GM04503 (cell line): ENCODE results near the gene CSTF3.
"Not testable (repeated sequence)": the region's sequence is repeated elsewhere in the genome, so short reads cannot be mapped to it uniquely, and the experiment has no call there.

Experiments
- DNase-seq: peaks from one replicate; pipeline ENCODE4 v3.0.0-alpha.2; 2012; ENCODE audit warnings: low read depth

Gene CSTF3

DNA sequence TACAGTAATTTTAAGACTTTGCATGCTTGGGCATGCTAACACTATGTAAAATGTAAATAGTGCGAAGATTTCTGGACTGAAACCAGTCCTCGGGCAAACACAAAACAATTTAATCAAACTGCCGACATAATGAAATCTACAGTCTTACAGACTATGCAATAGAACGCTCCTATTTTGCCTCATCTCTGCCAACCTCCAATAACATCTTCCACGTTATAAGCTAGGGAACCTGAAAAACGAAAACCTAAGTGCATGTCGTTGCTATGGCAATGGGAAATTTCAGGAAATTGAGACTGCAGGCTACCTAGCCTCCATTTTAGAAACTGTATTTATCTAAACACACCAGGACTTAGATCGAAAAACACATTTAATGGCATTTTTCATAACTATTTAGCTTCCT lies 1.1 kb downstream of the CSTF3 start:
- DNase-seq, result no peak

GRCh38 chr11:33159378-33159867 lies 1.9 kb downstream of the CSTF3 start:
- not testable (repeated sequence) for DNase-seq

GRCh38 chr11:33158596-33159275 lies 2.5 kb downstream of the CSTF3 start:
- DNase-seq, result no peak

- DNase-seq, result no peak
Measured at GRCh38 chr11:33157103-33158027, 3.9 kb downstream of the CSTF3 start.

- no peak for DNase-seq
Measured at GRCh38 chr11:33151399-33151798, 9.9 kb downstream of the CSTF3 start.

GRCh38 chr11:33147559-33147958 lies 13.7 kb downstream of the CSTF3 start:
- no peak for DNase-seq

GRCh38 chr11:33135768-33136443 lies 25.4 kb downstream of the CSTF3 start:
- no peak for DNase-seq

GRCh38 chr11:33135216-33135615 lies 26.1 kb downstream of the CSTF3 start:
- DNase-seq, result peak; percentile 72

- DNase-seq, result no peak
Measured at GRCh38 chr11:33134276-33134675, 27.0 kb downstream of the CSTF3 start.

DNA sequence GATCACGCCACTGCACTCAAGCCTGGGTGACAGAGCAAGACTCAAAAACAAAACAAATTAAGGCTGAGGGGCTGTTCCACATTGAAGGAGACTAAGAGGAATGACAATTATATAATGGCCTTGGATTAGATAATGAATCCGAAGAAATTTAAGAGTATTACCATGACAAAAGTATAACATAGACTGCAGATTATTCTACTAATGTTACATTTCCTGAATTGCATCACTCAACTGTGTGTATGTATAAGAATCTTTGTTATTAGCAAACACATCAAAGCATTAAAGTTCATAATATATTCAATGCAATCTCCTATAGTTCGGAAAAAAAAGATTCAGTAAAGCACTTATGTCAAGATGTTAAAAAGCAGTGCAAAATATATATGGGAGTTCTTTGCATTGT lies 27.5 kb downstream of the CSTF3 start:
- no peak for DNase-seq

- no peak for DNase-seq
Measured at GRCh38 chr11:33132510-33132909, 28.8 kb downstream of the CSTF3 start.

DNA sequence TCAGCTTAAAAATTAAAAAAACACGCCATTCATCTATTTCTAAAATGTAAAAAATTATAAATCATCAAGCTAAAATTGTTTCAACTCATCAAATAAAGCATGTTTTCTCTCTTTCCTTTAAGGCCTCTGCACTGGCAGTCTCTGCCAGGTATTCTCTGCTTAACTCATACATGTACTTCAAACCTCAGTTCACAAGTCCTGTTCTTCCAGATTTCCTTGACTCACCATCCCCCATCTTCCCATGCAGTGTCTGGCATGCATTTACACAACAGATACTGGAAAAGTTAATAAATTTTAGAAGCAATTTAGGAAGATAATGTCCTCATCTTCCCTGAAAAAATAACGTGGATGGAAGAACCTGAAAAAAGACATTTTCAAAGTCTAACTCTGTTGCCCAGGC lies 32.5 kb downstream of the CSTF3 start:
- DNase-seq, result no peak

DNA sequence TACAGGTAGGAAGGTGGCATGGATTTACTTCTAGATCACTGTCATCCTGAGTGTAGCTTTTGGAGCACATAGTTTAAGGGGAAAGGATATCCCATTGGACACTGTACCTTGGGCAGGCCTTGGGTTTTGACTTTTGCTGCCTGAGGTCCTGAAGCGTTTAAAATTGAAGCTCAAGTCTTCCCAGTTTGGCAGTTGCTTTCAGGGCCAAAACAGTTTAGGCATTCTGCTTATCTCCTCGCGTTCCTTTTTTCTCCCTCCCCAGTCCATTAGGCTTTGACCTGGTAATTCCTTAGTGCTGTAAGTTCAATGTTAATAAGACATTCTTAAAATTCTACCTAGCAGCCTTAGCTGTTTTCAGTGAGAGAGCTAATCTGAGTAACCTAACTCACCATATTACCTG lies 35.7 kb downstream of the CSTF3 start:
- no peak for DNase-seq

DNA sequence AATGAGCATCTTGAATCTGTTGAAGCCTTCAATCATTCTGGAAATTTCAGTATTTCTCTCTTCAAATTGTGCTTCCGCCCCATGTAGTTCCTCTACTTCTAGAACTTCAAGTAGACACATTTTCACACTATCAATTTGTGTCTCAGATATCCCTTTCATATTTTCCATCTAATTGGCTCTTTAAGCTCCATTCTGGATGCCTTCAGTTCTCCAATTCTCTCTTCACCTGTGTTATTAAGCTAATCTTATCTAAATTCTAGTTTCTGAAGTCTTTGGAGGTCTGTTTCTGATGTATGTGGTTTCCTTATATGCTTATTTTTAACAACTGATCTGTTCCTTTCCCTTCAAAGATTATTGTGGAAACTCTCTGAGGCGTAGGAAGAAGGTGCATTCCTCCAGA lies 36.3 kb downstream of the CSTF3 start:
- no peak for DNase-seq

- not testable (repeated sequence) for DNase-seq
Measured at GRCh38 chr11:33122696-33123095, 38.6 kb downstream of the CSTF3 start.

GRCh38 chr11:33116535-33116934 lies 44.7 kb downstream of the CSTF3 start:
- no peak for DNase-seq

- DNase-seq, result no peak
Measured at GRCh38 chr11:33110083-33110482, 51.2 kb downstream of the CSTF3 start.

GRCh38 chr11:33109294-33109895 lies 51.9 kb downstream of the CSTF3 start:
- DNase-seq, result no peak

- no peak for DNase-seq
Measured at GRCh38 chr11:33103836-33104235, 57.4 kb downstream of the CSTF3 start.

DNA sequence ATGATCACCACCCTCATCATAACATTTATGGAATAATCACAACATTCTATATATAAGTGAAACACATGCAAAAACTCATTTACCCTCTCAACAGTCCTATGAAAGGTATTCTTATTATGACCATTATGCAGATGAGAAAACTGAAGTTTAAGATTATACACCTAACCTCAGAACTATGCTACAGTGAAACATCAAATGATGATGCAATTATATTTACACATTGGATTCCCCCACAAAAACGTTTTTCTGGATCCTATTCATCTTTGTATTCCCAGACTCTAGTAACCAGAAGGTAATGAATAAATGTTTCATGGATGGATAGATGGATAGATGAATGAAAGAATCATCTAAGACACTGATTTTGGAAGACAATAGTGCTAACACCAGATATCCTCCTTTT lies 67.1 kb downstream of the CSTF3 start:
- DNase-seq, result no peak

DNA sequence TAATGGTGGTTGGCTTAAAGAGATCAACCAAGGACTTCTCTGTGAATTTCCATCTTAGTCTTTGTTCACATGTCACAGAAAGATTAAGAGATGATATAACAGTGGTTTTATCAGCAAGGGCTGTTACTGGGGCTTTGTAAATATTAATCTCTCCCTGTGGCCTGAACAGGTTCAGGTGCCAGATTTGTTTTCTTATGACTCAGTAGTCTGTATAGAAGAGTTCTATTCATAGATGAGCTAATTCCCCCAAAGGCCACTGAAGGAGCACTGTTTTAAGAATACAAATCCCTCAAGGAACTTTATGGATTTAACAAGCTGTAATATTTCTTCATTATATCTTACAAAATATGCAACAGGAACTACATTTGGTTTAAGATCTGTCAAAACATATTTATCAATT lies 71.5 kb downstream of the CSTF3 start:
- no peak for DNase-seq

DNA sequence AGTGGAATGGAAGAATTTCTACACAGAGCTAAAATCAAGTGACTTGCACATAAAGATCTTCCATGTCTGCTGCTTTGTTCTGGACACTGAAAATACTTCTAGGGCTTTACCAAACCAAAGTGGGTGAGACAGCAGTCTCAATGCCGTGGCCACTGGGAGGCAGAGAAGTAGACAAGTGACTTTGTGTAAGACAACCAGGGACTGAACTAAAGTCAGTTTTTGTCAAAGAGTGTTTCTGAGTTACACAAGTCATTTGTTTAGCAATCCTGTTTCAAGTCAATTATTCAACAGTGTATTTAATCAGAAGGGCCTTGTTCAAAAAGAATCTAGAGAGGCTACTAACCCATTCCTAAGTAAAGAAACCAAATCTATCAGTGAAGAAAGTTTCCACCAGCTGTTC lies 75.3 kb downstream of the CSTF3 start:
- no peak for DNase-seq
